ENCODE measurements around the gene B9D2.
A peak's percentile ranks its signal among the peaks of the same experiment; 100 is the strongest.

Gene B9D2

DNA sequence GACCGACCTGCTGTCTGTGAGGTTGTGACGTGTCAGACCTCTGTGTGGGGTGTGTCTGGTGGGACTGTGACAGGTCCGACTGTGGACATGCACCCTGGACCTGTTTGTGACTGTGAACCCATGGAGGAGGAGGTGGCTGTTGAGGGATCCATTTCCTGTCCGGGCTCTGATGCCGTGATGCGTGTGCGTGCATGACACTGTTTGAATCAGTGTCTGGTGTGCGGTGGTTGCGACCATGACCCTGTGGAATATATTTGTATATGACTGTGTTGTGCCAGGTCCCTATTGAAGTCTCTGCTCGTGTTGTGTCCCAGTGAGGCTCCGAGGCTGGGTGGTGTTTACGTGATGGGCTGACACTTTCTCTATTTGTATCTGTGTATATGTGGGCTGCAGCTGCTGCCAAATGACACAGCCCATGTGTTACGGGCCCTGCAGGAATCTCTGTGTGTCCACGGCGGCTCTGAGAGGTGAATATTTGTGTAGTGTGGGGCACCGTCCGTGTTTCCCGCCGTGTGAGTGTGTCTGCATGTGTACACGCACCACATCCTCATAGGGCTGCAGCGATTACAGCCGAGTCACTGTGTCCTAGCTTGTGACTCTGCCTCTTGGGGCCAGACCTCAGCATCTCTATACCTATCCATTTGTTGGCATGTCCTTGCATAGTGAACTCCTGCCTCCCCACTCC, 35.6 kb downstream of the B9D2 start:
- Histone ChIP-seq H3K27me3 (replicated peaks; ENCODE audit: control insufficient read depth, insufficient read depth, low read length) (no peaks in the 10 kb centered on the region), H3K4me3 (replicated peaks; ENCODE audit: low read depth, low read length) (peak overlapping the region; percentile 72), H3K36me3 (ENCODE audit: control insufficient read depth, insufficient read depth, low read length) (peaks cover 13% of the 10 kb centered on the region)
- TF ChIP-seq CTCF (IDR thresholded peaks at IDR 0.05; ENCODE audit: insufficient read depth, low read length, poor library complexity, severe bottlenecking): no peak
- no peak for DNase-seq (ENCODE audit: extremely low read depth, insufficient read length)

DNA sequence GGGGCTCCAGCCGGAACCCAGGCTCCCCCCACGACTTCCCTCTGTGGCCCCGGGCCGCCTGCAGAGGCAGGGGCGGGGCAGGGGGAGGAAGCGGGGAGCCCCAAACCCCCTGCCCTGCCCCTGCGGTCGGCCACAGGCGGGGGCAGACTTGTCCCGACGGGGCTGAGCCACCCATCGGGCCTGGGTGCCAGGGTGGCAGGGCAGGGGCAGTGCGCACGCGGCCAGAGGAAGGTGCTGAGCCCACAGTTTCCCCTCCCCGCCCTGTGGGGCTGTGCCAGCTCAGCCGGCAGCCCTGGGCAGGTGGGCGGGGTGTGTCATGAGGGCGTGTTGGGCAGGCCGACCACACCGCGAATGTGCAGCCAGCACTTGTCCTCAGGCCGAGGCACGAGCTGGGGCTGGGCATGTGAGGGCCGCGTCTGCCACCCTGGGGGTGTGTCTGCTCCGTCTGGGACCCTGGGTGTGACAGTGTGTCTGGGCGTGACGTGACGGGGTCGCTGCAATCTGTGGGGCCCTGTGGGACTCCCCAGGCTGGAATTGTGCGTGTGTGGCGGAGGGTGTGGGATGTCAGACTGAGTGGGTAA, 36.3 kb downstream of the B9D2 start:
- H3K4me3 ChIP-seq (replicated peaks; ENCODE audit: low read depth, low read length): peak overlapping the region; percentile 72
- peaks cover 17% of the 10 kb centered on the region for H3K36me3 ChIP-seq (ENCODE audit: control insufficient read depth, insufficient read depth, low read length)
- TF ChIP-seq CTCF (IDR thresholded peaks at IDR 0.05; ENCODE audit: insufficient read depth, low read length, poor library complexity, severe bottlenecking): no peak
- DNase-seq (ENCODE audit: extremely low read depth, insufficient read length): peak; percentile 81
- no peaks in the 10 kb centered on the region for H3K27me3 ChIP-seq (replicated peaks; ENCODE audit: control insufficient read depth, insufficient read depth, low read length)

DNA sequence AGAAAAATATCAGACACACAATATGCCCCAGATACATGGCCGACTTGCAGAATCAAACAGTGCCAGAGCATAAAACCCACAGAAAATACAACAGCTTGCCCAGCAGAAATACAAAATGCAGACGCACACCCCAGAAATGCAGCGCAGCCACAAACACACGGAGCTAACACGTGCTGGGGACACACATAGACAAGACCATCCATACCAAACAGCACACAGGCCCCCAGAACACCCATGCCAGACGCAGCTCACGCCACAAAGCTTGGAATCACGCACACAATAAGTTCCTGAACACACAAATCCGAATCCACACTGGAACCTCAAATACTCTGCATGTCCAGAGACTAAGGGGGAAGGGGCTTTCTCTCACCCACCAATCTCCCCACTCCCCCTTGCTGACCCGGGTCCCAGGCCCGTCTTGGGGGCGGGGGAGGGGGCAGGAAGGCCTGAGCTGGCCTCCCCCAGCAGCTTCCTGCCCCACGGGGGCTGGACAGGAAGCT, 36.8 kb downstream of the B9D2 start:
- H3K4me3 ChIP-seq (replicated peaks; ENCODE audit: low read depth, low read length): peak overlapping the region; percentile 72
- H3K27me3 ChIP-seq (replicated peaks; ENCODE audit: control insufficient read depth, insufficient read depth, low read length): no peaks in the 10 kb centered on the region
- DNase-seq (ENCODE audit: extremely low read depth, insufficient read length): no peak
- H3K36me3 ChIP-seq (ENCODE audit: control insufficient read depth, insufficient read depth, low read length): peaks cover 15% of the 10 kb centered on the region
- TF ChIP-seq CTCF (IDR thresholded peaks at IDR 0.05; ENCODE audit: insufficient read depth, low read length, poor library complexity, severe bottlenecking): no peak

- 0 out of 2 replicates have a peak overlapping the region, but pooled peaks have one; percentile 72 for H3K4me3 ChIP-seq (replicated peaks; ENCODE audit: low read depth, low read length)
- DNase-seq (ENCODE audit: extremely low read depth, insufficient read length): peak; percentile 56
- TF ChIP-seq CTCF (IDR thresholded peaks at IDR 0.05; ENCODE audit: insufficient read depth, low read length, poor library complexity, severe bottlenecking): no peak
Measured at GRCh38 chr19:41325947-41326706, 37.8 kb downstream of the B9D2 start.

DNA sequence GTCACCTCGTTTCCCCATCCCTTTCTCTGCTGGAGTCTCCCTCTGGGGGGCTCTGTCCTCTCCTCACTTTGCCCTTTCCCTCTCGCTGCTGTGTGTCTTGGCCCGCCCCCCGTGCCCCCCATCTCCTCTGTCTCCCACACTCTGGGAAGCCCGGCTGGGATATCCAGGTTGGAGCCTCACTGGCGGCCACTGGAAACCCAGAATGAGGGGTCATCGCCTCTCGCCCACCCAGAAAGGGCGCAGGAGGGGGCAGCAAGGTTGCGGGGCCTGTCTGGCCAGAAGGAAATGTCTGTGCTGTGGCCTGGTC, 38.4 kb downstream of the B9D2 start:
- Histone ChIP-seq H3K36me3 (ENCODE audit: control insufficient read depth, insufficient read depth, low read length) (peaks cover 15% of the 10 kb centered on the region), H3K4me3 (replicated peaks; ENCODE audit: low read depth, low read length) (no peak overlapping the region), H3K27me3 (replicated peaks; ENCODE audit: control insufficient read depth, insufficient read depth, low read length) (no peaks in the 10 kb centered on the region)
- no peak for DNase-seq (ENCODE audit: extremely low read depth, insufficient read length)
- no peak for TF ChIP-seq CTCF (IDR thresholded peaks at IDR 0.05; ENCODE audit: insufficient read depth, low read length, poor library complexity, severe bottlenecking)

More at GRCh38 chr19:41325947-41326706, 37.8 kb downstream of the B9D2 start:
- Histone ChIP-seq H3K27me3 (replicated peaks; ENCODE audit: control insufficient read depth, insufficient read depth, low read length) (no peaks in the 10 kb centered on the region), H3K36me3 (ENCODE audit: control insufficient read depth, insufficient read depth, low read length) (peaks cover 13% of the 10 kb centered on the region)

All from GM06990 (cell line).